Mucosa of stomach (tissue), 1 donor: ENCODE measurements around the gene CDKAL1.
"Not testable (repeated sequence)": the region's sequence is repeated elsewhere in the genome, so short reads cannot be mapped to it uniquely, and the experiment has no call there.

Source experiments
- H3K27me3 ChIP-seq: one replicate; pipeline ENCODE4 v1.7.0; 2013; ENCODE audit warnings: mild to moderate bottlenecking, low read length; ENCODE audit not compliant: control insufficient read depth, insufficient read depth
- H3K36me3 ChIP-seq: one replicate; pipeline ENCODE4 v1.7.0; 2013; ENCODE audit warnings: low read length; ENCODE audit not compliant: control insufficient read depth, insufficient read depth
- H3K4me1 ChIP-seq: one replicate; pipeline ENCODE4 v1.7.0; 2013; ENCODE audit warnings: mild to moderate bottlenecking, low read length; ENCODE audit not compliant: control insufficient read depth, insufficient read depth
- H3K4me3 ChIP-seq: one replicate; pipeline ENCODE4 v1.7.0; 2013; ENCODE audit warnings: low read length
- H3K9ac ChIP-seq: one replicate; pipeline ENCODE4 v1.7.0; 2013; ENCODE audit warnings: mild to moderate bottlenecking, low read length, moderate library complexity
- H3K9me3 ChIP-seq: one replicate; pipeline ENCODE4 v1.7.0; 2013; ENCODE audit warnings: mild to moderate bottlenecking, low read length, moderate library complexity; ENCODE audit not compliant: control insufficient read depth
- donor health status: Pancreatic carcinoma.

The CDKAL1 gene

GRCh38 chr6:20746805-20747558 lies 212.7 kb downstream of the CDKAL1 start:
- no peak overlapping the region for H3K9ac ChIP-seq
- peaks cover 5% of the 10 kb centered on the region for H3K4me1 ChIP-seq
- no peak overlapping the region for H3K4me3 ChIP-seq
- H3K27me3 ChIP-seq = no peaks in the 10 kb centered on the region
- no peaks in the 10 kb centered on the region for H3K36me3 ChIP-seq
- H3K9me3 ChIP-seq = no peaks in the 10 kb centered on the region

DNA sequence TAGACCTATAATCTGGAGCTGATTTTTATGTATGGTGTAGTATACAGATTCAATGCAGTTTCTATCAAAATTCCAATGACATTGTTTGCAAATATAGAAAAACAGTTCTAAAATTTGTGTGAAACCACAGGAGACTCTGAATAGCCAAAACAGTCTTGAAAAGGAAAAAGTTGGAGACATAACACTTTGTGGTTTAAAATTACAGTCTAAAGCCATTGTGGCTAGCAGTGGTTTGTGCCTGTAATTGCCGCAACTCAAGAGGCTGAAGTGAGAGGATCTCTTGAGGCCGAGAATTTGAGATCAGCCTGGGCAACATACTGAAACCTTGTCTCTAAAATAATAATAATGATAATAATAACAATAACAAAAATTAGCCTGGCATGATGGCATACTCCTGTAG lies 213.7 kb downstream of the CDKAL1 start:
- Histone ChIP-seq H3K4me1 (peaks cover 5% of the 10 kb centered on the region), H3K4me3 (no peak overlapping the region), H3K9me3 (no peaks in the 10 kb centered on the region), H3K9ac (no peak overlapping the region), H3K27me3 (no peaks in the 10 kb centered on the region), H3K36me3 (no peaks in the 10 kb centered on the region)

DNA sequence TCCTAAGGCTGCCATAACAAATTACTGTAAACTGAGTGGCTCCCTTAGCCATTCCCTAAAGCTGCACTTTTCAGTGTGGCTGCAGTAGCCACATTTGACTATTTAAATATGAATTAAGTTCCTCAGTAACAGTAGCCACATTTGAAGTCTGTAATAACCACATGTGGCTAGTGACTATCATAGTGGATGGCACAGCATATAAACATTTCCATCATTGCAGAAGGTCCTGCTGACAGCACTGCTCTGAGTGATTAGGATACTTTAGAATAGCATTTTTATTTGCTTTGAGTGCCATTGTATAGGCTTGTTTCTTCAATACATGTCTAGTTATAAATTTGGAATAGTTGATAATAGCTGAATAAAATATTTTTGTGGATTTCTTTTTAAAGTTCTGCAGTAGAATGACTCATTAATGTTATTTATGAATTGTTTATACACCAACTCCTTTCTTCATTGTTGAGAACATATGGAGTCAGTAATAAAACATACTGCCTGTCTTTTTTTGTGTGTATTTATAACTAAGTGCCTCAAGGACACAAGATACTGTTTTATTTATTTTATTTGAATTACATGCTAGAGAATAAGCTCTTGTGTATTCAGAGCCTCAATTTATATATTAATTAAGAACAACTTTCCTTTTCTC lies 217.2 kb downstream of the CDKAL1 start:
- Histone ChIP-seq H3K36me3 (no peaks in the 10 kb centered on the region), H3K9ac (no peak overlapping the region), H3K4me3 (no peak overlapping the region), H3K4me1 (no peaks in the 10 kb centered on the region), H3K27me3 (no peaks in the 10 kb centered on the region), H3K9me3 (no peaks in the 10 kb centered on the region)

DNA sequence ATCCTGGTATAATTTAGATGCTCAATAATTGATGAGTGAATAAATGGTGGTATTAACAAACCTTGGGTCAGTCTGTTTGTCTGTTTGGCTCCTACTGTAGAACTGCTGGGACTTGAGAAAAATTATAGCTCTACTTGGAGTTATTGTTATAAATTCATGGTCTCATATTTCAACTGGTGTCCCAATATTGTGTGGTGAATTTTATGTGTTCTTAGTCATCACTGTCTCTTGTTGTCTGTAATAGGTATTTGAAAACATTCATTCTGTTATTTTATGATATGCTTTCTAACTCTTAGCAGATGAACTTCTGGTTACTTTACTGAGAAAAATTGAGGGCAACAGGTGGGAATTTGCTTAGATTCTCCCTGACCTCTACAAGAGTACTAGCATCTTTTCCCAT lies 221.4 kb downstream of the CDKAL1 start:
- H3K4me1 ChIP-seq = no peaks in the 10 kb centered on the region
- no peaks in the 10 kb centered on the region for H3K27me3 ChIP-seq
- no peak overlapping the region for H3K9ac ChIP-seq
- H3K4me3 ChIP-seq = no peak overlapping the region
- H3K36me3 ChIP-seq = no peaks in the 10 kb centered on the region
- H3K9me3 ChIP-seq = no peaks in the 10 kb centered on the region

DNA sequence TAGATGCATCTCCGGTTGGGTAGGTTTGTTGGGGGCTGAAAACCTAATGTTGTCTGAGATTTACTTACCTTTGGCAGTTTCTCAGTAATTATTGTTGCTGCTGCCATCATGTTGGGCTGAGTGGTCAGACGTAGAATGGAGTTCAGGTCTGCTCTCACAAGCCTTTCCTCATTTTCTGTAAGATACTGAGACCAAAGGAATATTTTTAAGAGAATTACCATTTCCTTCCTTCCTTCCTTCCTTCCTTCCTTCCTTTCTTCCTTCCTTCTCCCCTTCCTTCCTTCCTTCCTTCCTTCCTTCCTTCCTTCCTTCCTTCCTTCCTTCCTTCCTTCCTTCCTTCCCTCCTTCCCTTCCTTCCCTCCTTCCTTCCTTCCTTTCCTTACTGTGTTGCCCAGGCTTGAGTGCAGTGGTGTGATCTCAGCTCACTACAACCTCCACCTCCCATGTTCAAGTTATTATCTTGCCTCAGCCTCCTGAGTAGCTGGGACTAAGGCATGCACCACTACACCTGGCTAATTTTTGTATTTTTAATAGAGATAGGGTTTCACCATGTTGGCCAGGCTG lies 222.4 kb downstream of the CDKAL1 start:
- H3K36me3 ChIP-seq, H3K27me3 ChIP-seq, H3K4me3 ChIP-seq, H3K4me1 ChIP-seq, H3K9me3 ChIP-seq, H3K9ac ChIP-seq: not testable (repeated sequence)

DNA sequence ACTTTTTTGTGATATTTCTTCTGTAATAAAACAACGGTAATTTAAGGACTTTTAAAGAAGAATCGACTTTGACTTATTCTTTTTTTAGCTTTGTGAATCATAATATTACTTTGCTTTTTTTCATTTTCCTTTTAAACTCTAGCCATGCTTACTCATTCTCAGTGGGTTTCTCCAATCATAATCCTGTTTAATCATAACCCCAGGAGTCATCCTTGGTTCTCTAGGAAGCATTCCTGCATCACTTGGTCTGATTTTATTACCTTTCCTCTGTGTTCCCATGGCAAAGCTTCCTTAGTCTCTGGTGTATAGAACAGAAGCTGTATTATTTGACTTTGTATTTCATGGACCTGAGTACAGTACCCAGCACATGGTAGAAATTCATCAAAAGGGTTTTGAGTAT lies 223.5 kb downstream of the CDKAL1 start:
- no peaks in the 10 kb centered on the region for H3K36me3 ChIP-seq
- H3K9ac ChIP-seq = no peak overlapping the region
- no peaks in the 10 kb centered on the region for H3K27me3 ChIP-seq
- H3K4me3 ChIP-seq = no peak overlapping the region
- H3K4me1 ChIP-seq = no peaks in the 10 kb centered on the region
- H3K9me3 ChIP-seq = no peaks in the 10 kb centered on the region

GRCh38 chr6:20763296-20763695 lies 229.0 kb downstream of the CDKAL1 start:
- Histone ChIP-seq H3K4me3 (no peak overlapping the region), H3K36me3 (no peaks in the 10 kb centered on the region), H3K4me1 (no peaks in the 10 kb centered on the region), H3K9me3 (no peaks in the 10 kb centered on the region), H3K9ac (no peak overlapping the region), H3K27me3 (no peaks in the 10 kb centered on the region)

- H3K9me3 ChIP-seq = no peaks in the 10 kb centered on the region
- H3K4me3 ChIP-seq = no peak overlapping the region
- no peak overlapping the region for H3K9ac ChIP-seq
- no peaks in the 10 kb centered on the region for H3K36me3 ChIP-seq
- no peaks in the 10 kb centered on the region for H3K27me3 ChIP-seq
- no peaks in the 10 kb centered on the region for H3K4me1 ChIP-seq
These were observed 235.4 kb downstream of the CDKAL1 start for GRCh38 chr6:20769631-20770030.

GRCh38 chr6:20770773-20771172 lies 236.5 kb downstream of the CDKAL1 start:
- H3K4me3 ChIP-seq = no peak overlapping the region
- H3K27me3 ChIP-seq = no peaks in the 10 kb centered on the region
- H3K9me3 ChIP-seq = no peaks in the 10 kb centered on the region
- H3K9ac ChIP-seq = no peak overlapping the region
- H3K4me1 ChIP-seq = no peaks in the 10 kb centered on the region
- no peaks in the 10 kb centered on the region for H3K36me3 ChIP-seq

DNA sequence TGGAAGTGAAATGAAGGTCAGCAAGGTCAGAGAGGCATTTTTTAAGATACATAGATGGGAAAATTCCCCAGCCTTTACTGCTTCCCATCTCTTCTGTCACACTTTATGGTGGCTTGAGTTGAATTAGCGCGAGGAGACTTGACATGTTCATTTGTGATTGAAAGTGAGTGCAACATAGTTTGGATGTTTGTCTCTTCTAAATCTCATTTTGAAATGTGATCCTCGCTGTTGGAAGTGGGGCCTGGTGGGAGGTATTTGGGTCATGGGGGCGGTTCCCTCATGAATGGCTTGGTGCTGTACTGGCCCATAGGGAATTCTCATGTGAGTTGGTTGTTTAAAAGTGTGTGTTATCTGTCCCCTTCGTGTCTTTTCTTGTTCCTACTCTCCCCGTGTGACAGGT lies 237.2 kb downstream of the CDKAL1 start:
- no peaks in the 10 kb centered on the region for H3K4me1 ChIP-seq
- no peaks in the 10 kb centered on the region for H3K36me3 ChIP-seq

DNA sequence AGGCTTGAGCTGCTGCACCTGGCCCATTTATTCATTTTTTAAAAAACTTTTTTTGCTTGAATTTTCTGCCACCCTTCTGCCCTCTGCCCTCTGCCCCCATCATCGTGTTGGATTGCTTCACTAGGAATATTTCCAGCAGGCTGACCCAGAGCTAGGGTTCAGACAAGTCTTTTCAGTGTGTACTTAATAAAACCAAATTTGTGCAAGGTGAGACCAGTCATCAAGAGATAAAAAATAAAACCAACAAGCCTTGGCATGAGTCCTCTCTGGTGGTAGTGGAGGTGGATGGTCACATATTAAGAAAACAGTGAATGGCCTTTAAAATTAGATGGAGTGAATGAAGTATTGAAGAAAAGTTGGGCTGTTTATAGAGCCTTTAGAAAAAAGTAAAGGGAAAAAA lies 239.6 kb downstream of the CDKAL1 start:
- no peaks in the 10 kb centered on the region for H3K27me3 ChIP-seq
- H3K4me3 ChIP-seq = no peak overlapping the region
- H3K9me3 ChIP-seq = no peaks in the 10 kb centered on the region
- H3K4me1 ChIP-seq = no peaks in the 10 kb centered on the region
- no peaks in the 10 kb centered on the region for H3K36me3 ChIP-seq
- no peak overlapping the region for H3K9ac ChIP-seq

More for the DNA sequence above, 237.2 kb downstream of the CDKAL1 start:
- Histone ChIP-seq H3K4me3 (no peak overlapping the region), H3K27me3 (no peaks in the 10 kb centered on the region), H3K9me3 (no peaks in the 10 kb centered on the region), H3K9ac (no peak overlapping the region)

GRCh38 chr6:20775981-20776380 lies 241.7 kb downstream of the CDKAL1 start:
- no peaks in the 10 kb centered on the region for H3K27me3 ChIP-seq
- no peak overlapping the region for H3K9ac ChIP-seq
- no peaks in the 10 kb centered on the region for H3K9me3 ChIP-seq
- H3K4me3 ChIP-seq = no peak overlapping the region
- no peaks in the 10 kb centered on the region for H3K4me1 ChIP-seq
- no peaks in the 10 kb centered on the region for H3K36me3 ChIP-seq
